Testis (tissue), 2 donors: ENCODE data around the gene CALHM2.

Source experiments
- POLR2A ChIP-seq: fragments of 450-650 bp; IDR thresholded peaks from one replicate; pipeline ENCODE4 v1.6.1; 2017; ENCODE audit warnings: antibody characterized with exemption, mild to moderate bottlenecking, moderate library complexity
- TF ChIP-seq, protein P1 (sequence below), 3 experiments: fragments of 450-650 bp in 2 of 3; fragments of 200-600 bp in 1 of 3; sonication (generic) in 1 of 3; IDR thresholded peaks; one replicate each; pipeline ENCODE4 v1.5.1; 2016 to 2019; ENCODE audit warnings: antibody characterized with exemption in 3 of 3, mild to moderate bottlenecking in 2 of 3, moderate library complexity in 1 of 3

GRCh38 chr10:103451831-103452505 is at the start of gene CALHM2:
- TF ChIP-seq, protein P1, sequence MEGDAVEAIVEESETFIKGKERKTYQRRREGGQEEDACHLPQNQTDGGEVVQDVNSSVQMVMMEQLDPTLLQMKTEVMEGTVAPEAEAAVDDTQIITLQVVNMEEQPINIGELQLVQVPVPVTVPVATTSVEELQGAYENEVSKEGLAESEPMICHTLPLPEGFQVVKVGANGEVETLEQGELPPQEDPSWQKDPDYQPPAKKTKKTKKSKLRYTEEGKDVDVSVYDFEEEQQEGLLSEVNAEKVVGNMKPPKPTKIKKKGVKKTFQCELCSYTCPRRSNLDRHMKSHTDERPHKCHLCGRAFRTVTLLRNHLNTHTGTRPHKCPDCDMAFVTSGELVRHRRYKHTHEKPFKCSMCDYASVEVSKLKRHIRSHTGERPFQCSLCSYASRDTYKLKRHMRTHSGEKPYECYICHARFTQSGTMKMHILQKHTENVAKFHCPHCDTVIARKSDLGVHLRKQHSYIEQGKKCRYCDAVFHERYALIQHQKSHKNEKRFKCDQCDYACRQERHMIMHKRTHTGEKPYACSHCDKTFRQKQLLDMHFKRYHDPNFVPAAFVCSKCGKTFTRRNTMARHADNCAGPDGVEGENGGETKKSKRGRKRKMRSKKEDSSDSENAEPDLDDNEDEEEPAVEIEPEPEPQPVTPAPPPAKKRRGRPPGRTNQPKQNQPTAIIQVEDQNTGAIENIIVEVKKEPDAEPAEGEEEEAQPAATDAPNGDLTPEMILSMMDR (IDR thresholded peaks at IDR 0.05): no peak
- TF ChIP-seq POLR2A: no peak
